ENCODE results near the gene IFNL2. TPM values are rescaled to one million over a fixed set of nuclear protein-coding genes. Genes with fewer than 3 reads are reported as not detected.

IFNL2 gene
- total RNA-seq, 1 experiment from 2014 or later, result not detected

- ATAC-seq (no peak), DNase-seq (no peak)
- H3K27ac ChIP-seq (ENCODE audit: low read length), result no peak overlapping the region
- H3K9me2 ChIP-seq (replicated peaks; ENCODE audit: low read length), result no peaks in the 10 kb centered on the region
- no peaks in the 10 kb centered on the region for H3K4me1 ChIP-seq (ENCODE audit: insufficient read depth, low read length)
- intact Hi-C loops (cut with micrococcal nuclease), result no loop called here
- no peaks in the 10 kb centered on the region; the same call in 1 of the 2 replicates for H3K36me3 ChIP-seq (ENCODE audit: low read depth, low read length)
- POLR2A ChIA-PET (ENCODE audit: unreplicated experiment), result no interaction called here
- CTCF ChIA-PET, result no interaction called here
- no TSS peak for BruUV-seq (replicated peaks)
- no peak overlapping the region for H3K9ac ChIP-seq (ENCODE audit: low read length)
- H3K4me3 ChIP-seq (ENCODE audit: low read length), result no peak overlapping the region
- H3K9me3 ChIP-seq (ENCODE audit: low read length), result peaks cover 4% of the 10 kb centered on the region; the same call in 1 of the 2 replicates
- no peaks in the 10 kb centered on the region for H3K79me2 ChIP-seq (ENCODE audit: low read length)
- TF ChIP-seq EZH2phosphoT487 (IDR thresholded peaks at IDR 0.05; ENCODE audit: borderline replicate concordance, low read length), result no peak
- TF ChIP-seq CTCF (conservative IDR thresholded peaks at IDR 0.05; ENCODE audit: low read depth, low read length), result no peak
- no peak for TF ChIP-seq EZH2 (IDR thresholded peaks at IDR 0.05; ENCODE audit: low read length, unreplicated experiment)
- no peak overlapping the region for H2AFZ ChIP-seq (ENCODE audit: low read length)
- H3K27me3 ChIP-seq (ENCODE audit: low read length), result no peaks in the 10 kb centered on the region
- H4K20me1 ChIP-seq (ENCODE audit: low read length), result no peaks in the 10 kb centered on the region
- no peaks in the 10 kb centered on the region for H3F3A ChIP-seq (ENCODE audit: low read length, unreplicated experiment)
- H3K4me2 ChIP-seq (ENCODE audit: low read length), result no peak overlapping the region
Measured at GRCh38 chr19:39284032-39284431, 15.8 kb downstream of the IFNL2 start.

- no peaks in the 10 kb centered on the region for H3K36me3 ChIP-seq (ENCODE audit: low read depth, low read length)
- H3K4me3 ChIP-seq (ENCODE audit: low read length), result no peak overlapping the region
- no peak overlapping the region for H2AFZ ChIP-seq (ENCODE audit: low read length)
- no peak overlapping the region for H3K4me2 ChIP-seq (ENCODE audit: low read length)
- no peak for ATAC-seq
- ChIA-PET CTCF (no interaction called here), POLR2A (ENCODE audit: unreplicated experiment) (no interaction called here)
- H3F3A ChIP-seq (ENCODE audit: low read length, unreplicated experiment), result no peaks in the 10 kb centered on the region
- BruUV-seq (replicated peaks), result no TSS peak
- no peaks in the 10 kb centered on the region for H3K4me1 ChIP-seq (ENCODE audit: insufficient read depth, low read length)
- no peaks in the 10 kb centered on the region for H3K79me2 ChIP-seq (ENCODE audit: low read length)
- no peak overlapping the region for H3K9ac ChIP-seq (ENCODE audit: low read length)
- no peak for TF ChIP-seq EZH2phosphoT487 (IDR thresholded peaks at IDR 0.05; ENCODE audit: borderline replicate concordance, low read length)
- intact Hi-C loops (cut with micrococcal nuclease), result no loop called here
- H3K9me3 ChIP-seq (ENCODE audit: low read length), result no peaks in the 10 kb centered on the region
- H3K27me3 ChIP-seq (ENCODE audit: low read length), result no peaks in the 10 kb centered on the region
- no peak overlapping the region for H3K27ac ChIP-seq (ENCODE audit: low read length)
- no peaks in the 10 kb centered on the region for H3K9me2 ChIP-seq (replicated peaks; ENCODE audit: low read length)
- H4K20me1 ChIP-seq (ENCODE audit: low read length), result no peaks in the 10 kb centered on the region
- no peak for DNase-seq
Measured at GRCh38 chr19:39293394-39293793, 25.2 kb downstream of the IFNL2 start.

- no peak within 1 kb of the TSS for H3K4me2 ChIP-seq (ENCODE audit: low read length)
- no peaks in the 10 kb centered on the region for H3K4me1 ChIP-seq (ENCODE audit: insufficient read depth, low read length)
- intact Hi-C loops (cut with micrococcal nuclease), result no loop called here
- DNase-seq (no peak), ATAC-seq (no peak)
- H3K9ac ChIP-seq (ENCODE audit: low read length), result no peak within 1 kb of the TSS
- H3K4me3 ChIP-seq (ENCODE audit: low read length), result no peak within 1 kb of the TSS
- no peaks in the 10 kb centered on the region for H3K79me2 ChIP-seq (ENCODE audit: low read length)
- H4K20me1 ChIP-seq (ENCODE audit: low read length), result no peaks in the 10 kb centered on the region
- no peak within 1 kb of the TSS for H2AFZ ChIP-seq (ENCODE audit: low read length)
- POLR2A ChIA-PET (ENCODE audit: unreplicated experiment), result no interaction called here
- no peaks in the 10 kb centered on the region for H3K36me3 ChIP-seq (ENCODE audit: low read depth, low read length)
- TF ChIP-seq CTCF (conservative IDR thresholded peaks at IDR 0.05; ENCODE audit: low read depth, low read length), result no peak
- no peak for TF ChIP-seq EZH2 (IDR thresholded peaks at IDR 0.05; ENCODE audit: low read length, unreplicated experiment)
- TF ChIP-seq EZH2phosphoT487 (IDR thresholded peaks at IDR 0.05; ENCODE audit: borderline replicate concordance, low read length), result no peak
- H3K9me2 ChIP-seq (replicated peaks; ENCODE audit: low read length), result no peaks in the 10 kb centered on the region
- no peak within 1 kb of the TSS for H3K27ac ChIP-seq (ENCODE audit: low read length)
- no TSS peak for BruUV-seq (replicated peaks)
- CTCF ChIA-PET, result no interaction called here
- no peaks in the 10 kb centered on the region for H3K9me3 ChIP-seq (ENCODE audit: low read length)
- H3F3A ChIP-seq (ENCODE audit: low read length, unreplicated experiment), result no peaks in the 10 kb centered on the region
- no peaks in the 10 kb centered on the region for H3K27me3 ChIP-seq (ENCODE audit: low read length)
Measured at GRCh38 chr19:39296055-39296645, 28.0 kb downstream of the IFNL2 start, which contains the start of gene IFNL1. TSS of gene IFNL1 (plus strand) at chr19:39296407. CDS start at chr19:39296422, 15 bp downstream.
